Suprapubic skin (tissue), 4 donors: Measurements from ENCODE around the gene RNF217. TPM values are rescaled to one million over a fixed set of nuclear protein-coding genes. Genes with fewer than 3 reads are reported as not detected.

Experiments used
- DNase-seq, 2 donors: peaks; one replicate each; pipeline ENCODE4 v3.0.0-alpha.2; 2019; ENCODE audit warnings: low spot score in 2 of 2
- H3K27ac ChIP-seq: fragments of 200-600 bp; sonication (generic); one replicate; pipeline ENCODE4 v1.5.1; 2019
- H3K27me3 ChIP-seq: fragments of 200-600 bp; sonication (generic); one replicate; pipeline ENCODE4 v1.5.1; 2019
- H3K36me3 ChIP-seq: fragments of 200-600 bp; sonication (generic); one replicate; pipeline ENCODE4 v1.5.1; 2019
- H3K4me1 ChIP-seq: fragments of 200-600 bp; sonication (generic); one replicate; pipeline ENCODE4 v1.5.1; 2019
- H3K4me3 ChIP-seq: fragments of 200-600 bp; sonication (generic); one replicate; pipeline ENCODE4 v1.5.1; 2019; ENCODE audit warnings: mild to moderate bottlenecking
- H3K9me3 ChIP-seq: fragments of 200-600 bp; sonication (generic); one replicate; pipeline ENCODE4 v1.5.1; 2019
- EP300 ChIP-seq: sonication (generic); formaldehyde crosslinking; IDR thresholded peaks from one replicate; pipeline ENCODE4 v1.6.1; 2017; ENCODE audit warnings: antibody characterized with exemption
- POLR2A ChIP-seq, 2 donors: fragments of 450-650 bp; IDR thresholded peaks; one replicate each; pipeline ENCODE4 v1.6.1; 2017; ENCODE audit warnings: antibody characterized with exemption in 2 of 2, mild to moderate bottlenecking in 2 of 2, moderate library complexity in 2 of 2
- POLR2AphosphoS5 ChIP-seq, 3 donors: sonication (generic); formaldehyde crosslinking; IDR thresholded peaks; one replicate each; pipeline ENCODE4 v1.6.1; 2017; ENCODE audit warnings: antibody characterized with exemption in 3 of 3
- WGBS: methylation state at CpG from one replicate; pipeline ENCODE4 v1.1.5; 2018; 5-methylcytosine and 5-hydroxymethylcytosine counted together
- total RNA-seq, 4 donors: library from RNA; depleted of rRNA; stranded (reverse); fragments of >200 nt; gene quantifications; one replicate each; pipeline ENCODE4 v1.1.0, GENCODE V29; 2016
- TF ChIP-seq, protein P1 (sequence below), 2 donors: fragments of 200-600 bp in 1 of 2; fragments of 450-650 bp in 1 of 2; sonication (generic) in 1 of 2; IDR thresholded peaks; one replicate each; pipeline ENCODE4 v1.5.1; 2016 to 2019; ENCODE audit warnings: antibody characterized with exemption in 2 of 2, mild to moderate bottlenecking in 1 of 2, moderate library complexity in 1 of 2

RNF217 gene
- total RNA-seq, 4 donors from 2014 or later = 32.3 to 55.1 (median 43.3) TPM

DNA sequence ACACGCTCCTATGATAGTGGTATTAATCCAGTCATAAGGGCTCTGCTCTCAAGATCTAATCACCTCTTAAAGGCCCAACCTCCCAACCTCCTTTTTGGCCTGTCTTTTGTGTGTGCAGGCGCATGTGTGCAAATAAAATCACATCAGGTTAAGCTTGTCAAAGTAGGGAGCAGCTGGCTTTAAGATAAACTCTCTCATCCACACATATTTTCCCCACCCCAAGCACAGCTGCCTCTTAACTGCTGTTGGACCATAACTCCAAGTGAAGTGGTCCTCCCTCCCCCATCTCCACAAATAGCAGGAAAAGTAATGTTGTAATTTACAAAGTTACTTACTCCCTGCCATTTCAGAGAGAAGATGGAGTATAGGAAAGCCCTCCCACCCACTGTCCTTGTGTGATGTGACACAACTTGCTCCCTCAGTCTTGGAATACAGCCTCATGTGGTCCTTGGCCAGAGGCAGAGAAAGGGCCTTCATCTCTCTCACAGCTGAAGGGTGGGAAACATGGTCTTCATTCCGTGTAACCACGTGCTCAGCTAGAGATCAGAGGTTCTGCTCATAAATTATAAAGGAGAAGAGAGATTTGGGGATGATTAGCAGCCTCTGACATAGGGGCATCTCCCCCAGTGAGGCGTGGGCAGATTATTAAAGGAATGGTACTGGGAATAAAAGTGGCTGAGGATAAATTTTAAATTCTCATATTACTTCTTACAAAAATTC is 116.5 kb downstream of the RNF217 start:
- H3K27me3 ChIP-seq = no peaks in the 10 kb centered on the region
- H3K9me3 ChIP-seq = no peaks in the 10 kb centered on the region
- no peak for DNase-seq
- no peak overlapping the region for H3K27ac ChIP-seq
- TF ChIP-seq, protein P1, sequence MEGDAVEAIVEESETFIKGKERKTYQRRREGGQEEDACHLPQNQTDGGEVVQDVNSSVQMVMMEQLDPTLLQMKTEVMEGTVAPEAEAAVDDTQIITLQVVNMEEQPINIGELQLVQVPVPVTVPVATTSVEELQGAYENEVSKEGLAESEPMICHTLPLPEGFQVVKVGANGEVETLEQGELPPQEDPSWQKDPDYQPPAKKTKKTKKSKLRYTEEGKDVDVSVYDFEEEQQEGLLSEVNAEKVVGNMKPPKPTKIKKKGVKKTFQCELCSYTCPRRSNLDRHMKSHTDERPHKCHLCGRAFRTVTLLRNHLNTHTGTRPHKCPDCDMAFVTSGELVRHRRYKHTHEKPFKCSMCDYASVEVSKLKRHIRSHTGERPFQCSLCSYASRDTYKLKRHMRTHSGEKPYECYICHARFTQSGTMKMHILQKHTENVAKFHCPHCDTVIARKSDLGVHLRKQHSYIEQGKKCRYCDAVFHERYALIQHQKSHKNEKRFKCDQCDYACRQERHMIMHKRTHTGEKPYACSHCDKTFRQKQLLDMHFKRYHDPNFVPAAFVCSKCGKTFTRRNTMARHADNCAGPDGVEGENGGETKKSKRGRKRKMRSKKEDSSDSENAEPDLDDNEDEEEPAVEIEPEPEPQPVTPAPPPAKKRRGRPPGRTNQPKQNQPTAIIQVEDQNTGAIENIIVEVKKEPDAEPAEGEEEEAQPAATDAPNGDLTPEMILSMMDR (IDR thresholded peaks at IDR 0.05) = no peak
- TF ChIP-seq POLR2A (IDR thresholded peaks at IDR 0.05) (no peak), POLR2AphosphoS5 (IDR thresholded peaks at IDR 0.05) (no peak), EP300 (no peak)
- peaks cover 39% of the 10 kb centered on the region for H3K36me3 ChIP-seq
- WGBS = 83% methylated on average over 5 of the region's 5 CpGs
- peaks cover 6% of the 10 kb centered on the region for H3K4me1 ChIP-seq
- no peak overlapping the region for H3K4me3 ChIP-seq

DNA sequence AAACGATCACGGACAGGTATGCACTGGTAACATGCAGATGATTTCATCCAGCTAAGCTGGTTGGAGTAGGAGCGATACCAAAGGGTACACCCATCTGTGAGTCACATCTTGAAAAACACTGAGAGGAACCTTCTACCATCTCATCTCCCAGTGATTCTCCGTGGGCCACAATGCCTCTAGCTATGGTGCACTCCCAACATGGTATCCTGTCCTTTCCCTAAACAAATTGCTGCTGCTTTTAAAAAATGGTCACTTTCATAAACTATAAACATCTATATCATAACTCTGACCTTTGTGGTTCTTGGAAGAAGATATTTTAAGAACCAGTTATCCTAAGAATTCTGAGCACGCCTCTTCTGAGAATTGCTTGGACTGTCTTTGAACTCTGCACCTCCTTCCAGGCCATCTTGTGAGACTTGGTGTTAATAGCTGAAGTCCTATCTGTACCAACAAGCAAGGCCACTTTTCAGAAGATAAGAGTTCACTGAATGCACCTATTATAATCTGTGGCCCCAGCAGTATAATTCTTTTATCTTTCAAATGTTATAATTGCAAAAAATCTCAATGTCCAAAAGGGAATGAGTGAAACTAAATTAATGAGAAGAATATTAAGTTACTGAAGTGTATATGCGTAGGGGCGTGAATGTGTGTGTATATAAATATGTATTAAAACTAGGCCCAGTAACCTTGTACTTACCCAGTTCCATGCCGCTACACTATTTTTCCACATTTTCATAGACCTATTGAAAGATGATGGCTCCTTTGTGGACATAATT is 120.9 kb downstream of the RNF217 start:
- 76% methylated on average over 8 of the region's 8 CpGs for WGBS
- Histone ChIP-seq H3K36me3 (peaks cover 23% of the 10 kb centered on the region), H3K27me3 (no peaks in the 10 kb centered on the region), H3K27ac (peak overlapping the region; percentile 8), H3K4me3 (no peak overlapping the region), H3K9me3 (no peaks in the 10 kb centered on the region), H3K4me1 (peaks cover 6% of the 10 kb centered on the region)
- TF ChIP-seq, protein P1 (IDR thresholded peaks at IDR 0.05) = no peak
- no peak for TF ChIP-seq POLR2A (IDR thresholded peaks at IDR 0.05)
- no peak for TF ChIP-seq EP300
- TF ChIP-seq POLR2AphosphoS5 (IDR thresholded peaks at IDR 0.05) = no peak
- no peak for DNase-seq

DNA sequence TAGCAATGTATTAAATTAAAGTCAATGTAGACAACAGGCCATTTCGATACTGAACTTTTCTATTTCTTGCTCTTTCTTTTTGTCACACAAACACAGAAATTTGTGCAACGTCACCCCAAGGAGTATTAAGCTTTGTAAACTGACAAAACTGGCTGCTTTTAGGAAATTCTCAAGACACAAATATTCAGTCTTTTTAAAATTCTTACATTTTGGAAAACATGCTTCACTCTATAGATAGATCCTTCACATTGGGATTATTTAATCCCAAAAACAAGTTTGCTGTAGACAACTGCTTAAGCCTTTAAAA is 121.4 kb downstream of the RNF217 start:
- H3K27me3 ChIP-seq = no peaks in the 10 kb centered on the region
- no peak overlapping the region for H3K27ac ChIP-seq
- no peaks in the 10 kb centered on the region for H3K9me3 ChIP-seq
- H3K4me1 ChIP-seq = peaks cover 6% of the 10 kb centered on the region
- H3K4me3 ChIP-seq = no peak overlapping the region
- DNase-seq = no peak
- peaks cover 17% of the 10 kb centered on the region for H3K36me3 ChIP-seq
- TF ChIP-seq POLR2A (IDR thresholded peaks at IDR 0.05) (no peak), POLR2AphosphoS5 (IDR thresholded peaks at IDR 0.05) (no peak), EP300 (no peak)
- TF ChIP-seq, protein P1 (IDR thresholded peaks at IDR 0.05) = no peak
- 93% methylated on average over 2 of the region's 2 CpGs for WGBS

DNA sequence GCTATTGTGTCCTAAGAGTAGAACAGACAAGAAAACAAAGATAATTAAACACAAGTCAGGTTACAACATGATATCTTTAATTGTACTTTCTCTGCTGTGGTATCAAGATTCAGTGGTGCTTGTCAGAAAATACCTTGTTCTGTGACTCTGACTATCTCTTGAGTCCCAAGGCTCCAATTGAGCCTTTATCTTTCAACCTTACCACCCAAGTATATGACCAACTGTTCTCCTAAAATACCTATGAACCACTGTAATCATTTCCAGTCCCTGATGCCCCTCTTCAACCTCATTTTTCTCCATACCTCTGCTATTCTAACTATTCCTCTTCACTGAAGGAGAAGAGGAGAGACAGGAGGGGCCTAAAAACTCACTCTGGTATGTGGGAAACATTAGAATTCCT is 124.5 kb downstream of the RNF217 start:
- Histone ChIP-seq H3K9me3 (no peaks in the 10 kb centered on the region), H3K27ac (no peak overlapping the region), H3K4me3 (no peak overlapping the region), H3K27me3 (no peaks in the 10 kb centered on the region), H3K4me1 (peaks cover 6% of the 10 kb centered on the region), H3K36me3 (peaks cover 10% of the 10 kb centered on the region)
- TF ChIP-seq POLR2AphosphoS5 (IDR thresholded peaks at IDR 0.05) (no peak), EP300 (no peak), POLR2A (IDR thresholded peaks at IDR 0.05) (no peak)
- TF ChIP-seq, protein P1 (IDR thresholded peaks at IDR 0.05) = no peak
- DNase-seq = no peak

DNA sequence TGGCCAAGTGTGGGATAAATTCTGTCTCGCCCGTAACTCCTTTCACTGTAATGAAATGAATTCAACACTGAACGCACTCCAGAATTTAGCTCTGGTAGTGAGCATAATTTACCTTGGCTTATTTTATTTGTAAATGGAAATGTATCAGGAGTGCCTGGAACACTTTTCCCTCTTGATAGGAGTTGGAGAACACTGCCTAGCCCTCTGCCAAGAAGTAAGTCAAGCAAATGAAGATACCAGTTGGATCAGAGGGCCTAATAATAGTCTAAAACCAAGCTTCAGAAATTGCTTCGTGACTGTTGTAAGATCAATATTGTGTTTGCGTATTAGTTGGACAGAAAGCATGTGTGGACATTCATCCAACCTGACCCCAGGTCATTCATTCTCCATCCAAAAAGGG is 126.7 kb downstream of the RNF217 start:
- no peaks in the 10 kb centered on the region for H3K9me3 ChIP-seq
- H3K4me3 ChIP-seq = no peak overlapping the region
- H3K27me3 ChIP-seq = no peaks in the 10 kb centered on the region
- H3K36me3 ChIP-seq = no peaks in the 10 kb centered on the region
- WGBS = 92% methylated on average over 5 of the region's 5 CpGs
- H3K4me1 ChIP-seq = no peaks in the 10 kb centered on the region
- no peak for DNase-seq
- no peak for TF ChIP-seq EP300
- TF ChIP-seq, protein P1 (IDR thresholded peaks at IDR 0.05) = no peak
- TF ChIP-seq POLR2A (IDR thresholded peaks at IDR 0.05) = no peak
- TF ChIP-seq POLR2AphosphoS5 (IDR thresholded peaks at IDR 0.05) = no peak
- H3K27ac ChIP-seq = no peak overlapping the region
